ENCODE measurements around the gene TPPP2.
A peak's percentile ranks its signal among the peaks of the same experiment; 100 is the strongest.

Gene TPPP2

GRCh38 chr14:21017528-21018245, 12.3 kb upstream of the TPPP2 start:
- no peak for DNase-seq

- DNase-seq, result no peak
Observed at GRCh38 chr14:21018286-21018685, 11.7 kb upstream of the TPPP2 start.

- no peak for DNase-seq
Observed at GRCh38 chr14:21018781-21019180, 11.2 kb upstream of the TPPP2 start.

DNA sequence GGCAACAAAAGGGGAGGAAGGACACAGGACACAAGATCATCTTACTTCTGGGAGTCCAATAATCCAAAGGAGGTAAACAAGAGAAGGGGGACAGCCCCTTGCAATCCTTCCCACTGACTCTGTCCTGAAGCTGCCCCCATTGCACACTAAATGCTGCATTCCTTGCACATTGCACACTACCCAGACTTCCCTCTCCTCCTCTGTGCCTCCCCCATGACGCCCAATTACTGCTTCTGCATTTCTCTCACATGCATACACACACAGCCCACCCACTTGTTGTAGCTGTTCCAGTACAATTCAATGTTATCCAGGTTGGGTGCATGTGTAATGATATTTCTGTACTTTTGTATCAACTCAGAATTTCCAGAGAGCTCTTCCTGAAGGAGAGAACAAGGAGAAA, 10.7 kb upstream of the TPPP2 start:
- peak; percentile 45 for DNase-seq

DNA sequence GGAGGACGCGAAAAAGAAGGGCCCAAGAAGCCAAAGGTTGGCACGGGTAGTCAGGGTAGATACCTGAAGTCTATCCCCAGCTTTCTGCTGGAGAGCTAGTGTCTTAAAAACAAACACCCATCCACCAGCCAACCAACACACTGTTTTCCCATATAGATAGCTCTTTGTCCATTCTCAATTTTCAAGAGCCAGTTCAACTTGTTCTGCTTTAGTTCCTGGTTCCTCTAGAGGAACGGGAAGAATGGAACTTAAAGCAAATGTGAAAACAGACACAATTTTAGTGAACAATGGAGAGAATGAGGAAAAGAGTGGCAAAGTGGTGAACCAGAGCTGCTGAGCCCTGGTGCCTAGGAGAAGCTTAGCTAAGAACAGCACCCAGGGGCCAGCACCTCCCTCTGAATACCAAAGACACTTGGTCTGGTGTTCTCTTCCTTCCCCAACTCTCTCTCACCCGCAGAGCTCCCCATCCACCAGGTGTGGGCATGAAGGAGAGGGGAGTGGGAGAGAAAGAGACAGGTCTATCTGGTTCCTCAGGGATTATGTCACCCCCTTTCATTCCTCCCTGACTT, 9.0 kb upstream of the TPPP2 start:
- DNase-seq, result no peak

GRCh38 chr14:21022686-21023085, 7.3 kb upstream of the TPPP2 start:
- peak; percentile 32 for DNase-seq

- peak; percentile 47 for DNase-seq
Observed at GRCh38 chr14:21023174-21023573, 6.8 kb upstream of the TPPP2 start.

- DNase-seq, result peak; percentile 61
Observed at GRCh38 chr14:21023817-21024584, 6.0 kb upstream of the TPPP2 start.

DNA sequence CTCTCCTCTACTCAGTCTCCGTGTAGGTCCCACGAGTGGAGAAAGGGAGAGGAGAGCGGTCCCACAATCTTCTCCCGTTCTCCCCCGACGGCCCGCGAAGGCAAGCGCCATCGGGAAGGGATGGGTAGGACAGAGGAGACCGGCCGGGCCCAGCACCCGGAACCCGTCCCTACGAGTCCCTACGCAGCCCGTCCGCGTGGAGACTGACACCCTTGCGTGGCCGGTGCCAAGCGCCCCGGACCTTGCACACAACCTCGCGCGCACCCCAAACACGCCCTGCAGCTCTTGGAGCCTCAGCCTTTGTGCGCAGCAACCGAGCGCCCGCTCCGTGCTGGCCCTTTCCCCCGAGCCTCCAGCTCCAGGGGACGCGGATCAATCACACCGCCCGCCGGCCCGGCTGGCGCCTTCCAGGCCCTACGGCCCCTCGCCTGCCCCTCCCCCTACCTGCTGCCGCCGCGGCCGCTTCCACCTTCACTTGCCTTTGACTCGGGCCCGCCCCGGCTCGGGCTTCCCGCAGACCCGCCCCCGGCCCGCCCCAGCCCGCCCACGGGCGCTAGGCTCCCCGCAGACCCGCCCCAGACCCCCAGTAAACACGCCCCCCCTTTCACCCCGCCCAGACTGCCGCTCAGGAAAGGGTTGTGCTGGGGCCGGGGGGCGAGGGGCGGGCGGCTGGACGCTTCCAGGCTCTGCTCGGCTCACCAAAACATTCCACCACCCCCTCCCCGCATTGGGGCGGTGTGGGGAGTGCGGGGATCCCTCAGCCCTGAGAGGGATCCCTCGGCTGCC, 5.2 kb upstream of the TPPP2 start, which contains the start of gene NDRG2:
Gene NDRG2, minus strand, starts transcription at position 477 of the 786 bp plus-strand sequence. CDS start 1,746 bp downstream, outside the sequence.
- peak; percentile 95 for DNase-seq

DNA sequence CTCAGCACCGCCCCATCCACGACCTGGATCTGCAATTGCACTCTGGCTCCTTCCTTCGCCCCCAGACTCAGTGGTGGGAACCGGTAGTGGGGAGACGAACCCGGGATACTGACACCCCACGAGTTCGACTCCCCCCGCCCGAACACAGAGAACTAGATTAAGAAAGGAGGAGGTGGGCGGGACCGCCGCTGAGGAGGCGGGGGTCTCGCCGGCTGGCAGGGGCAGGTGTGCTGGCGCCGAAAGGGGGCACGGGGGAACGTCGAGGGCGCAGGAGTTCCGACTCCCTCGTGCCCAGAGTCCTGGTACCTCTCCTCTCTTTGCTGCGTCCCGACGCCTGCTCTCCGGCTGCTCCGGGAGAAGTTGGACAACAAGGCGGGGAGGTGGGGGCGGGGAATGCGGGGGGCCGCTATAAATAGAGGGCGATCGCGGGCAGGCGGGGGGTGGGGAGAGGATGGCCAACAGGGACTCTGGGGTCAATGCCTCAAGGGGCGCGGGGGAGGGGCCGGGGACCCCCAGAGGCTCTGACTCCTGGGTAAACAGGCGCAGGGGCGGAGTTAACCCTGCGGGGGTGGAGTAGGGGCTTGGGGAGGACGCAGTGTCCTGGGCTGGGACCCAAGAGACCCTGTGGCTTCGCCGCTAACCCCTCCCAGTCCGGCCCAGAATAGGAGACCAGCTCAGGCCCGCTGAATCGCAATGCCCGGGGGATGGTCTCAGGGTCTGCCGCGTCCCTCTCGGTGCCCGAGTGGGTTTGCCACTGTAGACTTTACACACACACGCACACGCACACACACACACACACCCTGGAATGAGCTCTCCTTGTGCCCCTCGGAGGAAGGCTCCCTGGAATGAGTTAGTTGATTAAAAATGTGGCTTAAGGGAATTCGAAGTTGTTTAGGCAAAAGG, 4.4 kb upstream of the TPPP2 start:
- peak; percentile 75 for DNase-seq

GRCh38 chr14:21026274-21026987, 3.6 kb upstream of the TPPP2 start:
- DNase-seq, result no peak

DNA sequence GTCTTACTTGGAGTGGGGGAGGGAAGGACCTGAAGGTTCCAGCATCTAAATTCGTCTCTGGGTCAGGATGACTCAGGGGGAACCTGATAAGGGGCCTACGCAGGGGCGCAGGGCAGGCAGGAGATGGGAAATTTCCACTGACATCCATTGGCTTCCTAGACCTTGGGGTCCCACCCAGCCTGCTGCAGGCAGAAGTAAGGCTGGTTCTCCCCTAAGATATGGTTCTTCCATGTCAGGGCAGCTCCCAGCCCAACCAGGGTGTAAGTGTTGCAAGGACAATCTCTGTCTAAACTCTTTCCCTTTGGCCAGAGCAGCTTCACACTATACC, 3.1 kb upstream of the TPPP2 start:
- peak; percentile 63 for DNase-seq

GRCh38 chr14:21030531-21030930, 514 bp downstream of the TPPP2 start:
- DNase-seq, result peak; percentile 37

DNA sequence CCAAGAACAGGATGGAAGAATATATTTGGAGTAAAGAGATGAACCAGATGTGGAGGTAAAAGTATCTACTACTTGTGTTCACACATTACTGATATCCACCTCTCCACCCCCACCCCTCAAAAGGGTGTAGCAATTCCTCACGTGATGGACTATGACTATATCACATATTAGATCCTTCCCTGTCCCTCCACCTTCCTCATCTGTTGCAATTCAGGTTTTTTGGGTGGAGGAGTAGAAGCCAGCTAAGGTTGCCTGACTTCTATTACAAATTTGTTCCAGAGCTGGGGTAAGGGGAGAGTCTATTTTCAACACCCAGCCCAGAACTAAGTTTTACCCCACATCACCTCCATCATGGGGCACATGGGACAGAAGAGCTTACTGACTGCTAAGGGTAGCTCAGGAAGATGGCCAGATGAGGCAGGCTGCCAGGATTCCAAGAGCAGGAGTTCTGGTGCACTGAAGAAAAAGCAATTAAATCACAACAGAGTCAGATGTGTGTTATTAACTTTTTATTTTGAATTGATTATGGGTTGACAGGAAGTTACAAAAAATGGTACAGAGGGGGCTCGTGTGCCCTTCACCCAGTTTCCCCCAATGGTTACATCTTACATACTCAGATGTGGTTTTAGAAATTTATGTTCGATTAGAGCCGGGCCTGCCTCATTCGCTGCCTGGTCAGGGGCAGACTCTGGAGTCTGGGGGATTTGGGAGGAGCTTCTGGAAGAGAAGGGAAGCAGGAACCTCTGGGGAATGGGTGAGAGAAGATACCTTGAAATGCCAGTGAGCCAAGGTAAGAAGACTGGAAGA, 2.5 kb downstream of the TPPP2 start:
- no peak for DNase-seq

DNA sequence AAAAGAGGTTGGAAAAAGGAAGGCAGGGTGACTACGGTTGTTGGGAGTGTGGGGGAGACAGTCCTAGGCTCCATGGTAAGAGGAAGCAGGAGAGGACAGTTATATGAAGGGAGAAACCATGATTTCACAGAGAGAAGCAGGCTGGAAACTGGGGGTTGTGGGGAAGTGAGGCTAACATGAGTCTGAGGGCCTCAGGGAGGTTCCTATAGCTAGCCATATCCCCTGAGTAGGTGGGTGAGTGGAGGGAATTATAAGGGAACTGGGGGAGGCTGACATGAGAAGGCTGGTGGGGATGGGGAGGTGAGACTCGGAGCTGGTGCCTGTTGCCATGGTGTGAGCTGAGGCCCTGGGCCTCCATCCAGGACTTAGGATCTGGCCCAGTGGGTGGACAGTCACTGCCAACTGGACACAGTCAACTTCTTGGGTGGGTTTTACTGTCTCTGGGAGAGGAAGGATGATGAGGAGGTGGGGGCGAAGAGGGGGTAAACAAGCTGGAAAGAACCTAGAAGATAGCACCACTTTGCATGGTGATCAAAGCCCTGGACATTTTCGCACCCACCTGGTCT, 3.2 kb downstream of the TPPP2 start:
- no peak for DNase-seq

DNA sequence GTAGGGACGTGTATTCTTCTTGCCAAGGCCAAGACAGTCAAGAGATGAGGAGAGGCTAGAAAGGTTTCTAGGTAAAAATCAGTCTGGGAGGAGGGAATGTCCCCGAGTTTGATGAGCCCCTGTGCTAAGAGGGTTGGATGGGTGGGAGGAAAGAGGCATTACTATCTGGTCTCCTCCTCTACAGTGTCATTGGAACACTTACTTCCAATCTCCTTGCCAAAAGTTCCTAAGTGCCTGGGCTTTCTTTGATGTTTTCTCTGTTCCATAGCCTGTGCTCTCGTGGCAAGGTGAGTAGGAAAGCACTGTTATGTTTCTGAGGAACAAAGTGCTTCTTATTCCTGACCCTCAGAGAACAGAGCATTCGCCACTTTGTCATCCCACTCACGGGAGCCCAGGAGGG, 4.7 kb downstream of the TPPP2 start, which contains the start of gene RNASE13:
Gene RNASE13, minus strand, starts transcription at position 101 of the 400 bp plus-strand sequence. CDS start 519 bp downstream, outside the sequence.
- DNase-seq, result no peak

DNA sequence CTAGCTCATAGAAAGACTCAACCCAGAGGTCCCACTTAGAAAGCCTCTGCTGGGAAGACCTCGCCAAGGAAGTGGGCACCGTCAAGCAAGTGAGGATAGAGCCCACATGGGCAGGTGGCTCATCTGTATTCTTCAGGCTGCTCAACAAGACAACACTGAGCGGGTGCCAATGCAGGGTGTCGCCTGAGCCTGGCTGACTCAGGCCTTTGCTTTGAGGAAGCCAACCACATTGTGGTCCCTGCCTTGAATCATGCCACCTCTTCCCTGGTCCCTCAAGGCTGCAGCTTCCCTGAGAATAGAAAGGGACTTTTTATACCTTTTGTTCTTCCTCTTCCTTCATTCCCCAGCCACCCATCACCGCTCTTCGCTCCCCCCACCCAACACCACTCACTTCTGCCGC, 6.7 kb downstream of the TPPP2 start:
- no peak for DNase-seq

- no peak for DNase-seq
Observed at GRCh38 chr14:21037156-21037555, 7.1 kb downstream of the TPPP2 start.

- no peak for DNase-seq
Observed at GRCh38 chr14:21038441-21039422, 8.7 kb downstream of the TPPP2 start.

All from islet precursor cell (in vitro differentiated cells).